Suppressor macrophage treated with lipopolysaccharide for 4 hours (primary cell): ENCODE data around the gene SOX8.

Experiments used
- DNase-seq: peaks from one replicate; pipeline ENCODE4 v3.0.0-alpha.2; 2020

SOX8 gene

GRCh38 chr16:989354-989814 is 7.8 kb downstream of the SOX8 start:
- no peak for DNase-seq

GRCh38 chr16:990516-991291 is 9.1 kb downstream of the SOX8 start:
- DNase-seq, result no peak

GRCh38 chr16:991345-991744 is 9.8 kb downstream of the SOX8 start:
- no peak for DNase-seq

- no peak for DNase-seq
Measured at GRCh38 chr16:991773-992172, 10.2 kb downstream of the SOX8 start.

- no peak for DNase-seq
Measured at GRCh38 chr16:993731-994130, 12.2 kb downstream of the SOX8 start.

GRCh38 chr16:995087-995486 is 13.5 kb downstream of the SOX8 start:
- no peak for DNase-seq

GRCh38 chr16:995783-996182 is 14.2 kb downstream of the SOX8 start:
- DNase-seq, result no peak

GRCh38 chr16:996681-997080 is 15.1 kb downstream of the SOX8 start:
- DNase-seq, result no peak

GRCh38 chr16:997440-998051 is 16.0 kb downstream of the SOX8 start:
- peak; percentile 30 for DNase-seq

GRCh38 chr16:998211-998610 is 16.6 kb downstream of the SOX8 start:
- DNase-seq, result no peak

GRCh38 chr16:998615-999014 is 17.0 kb downstream of the SOX8 start:
- no peak for DNase-seq

- DNase-seq, result no peak
Measured at GRCh38 chr16:999677-1000076, 18.1 kb downstream of the SOX8 start.

- no peak for DNase-seq
Measured at GRCh38 chr16:1000608-1001007, 19.0 kb downstream of the SOX8 start.

- no peak for DNase-seq
Measured at GRCh38 chr16:1001096-1001495, 19.5 kb downstream of the SOX8 start.

- peak; percentile 60 for DNase-seq
Measured at GRCh38 chr16:1002399-1003166, 21.0 kb downstream of the SOX8 start.

GRCh38 chr16:1003391-1004347 is 22.1 kb downstream of the SOX8 start:
- DNase-seq, result peak; percentile 36

- no peak for DNase-seq
Measured at GRCh38 chr16:1005286-1005685, 23.7 kb downstream of the SOX8 start.

GRCh38 chr16:1006781-1007180 is 25.2 kb downstream of the SOX8 start:
- no peak for DNase-seq

- no peak for DNase-seq
Measured at GRCh38 chr16:1007284-1007850, 25.8 kb downstream of the SOX8 start.

GRCh38 chr16:1008085-1008484 is 26.5 kb downstream of the SOX8 start:
- DNase-seq, result no peak

- no peak for DNase-seq
Measured at GRCh38 chr16:1009358-1010150, 28.0 kb downstream of the SOX8 start.
